HEK293 (cell line): ENCODE results near the gene APPL2.

Source experiments
- KLF1 ChIP-seq: fragments of 450-650 bp; formaldehyde crosslinking; IDR thresholded peaks from 2 replicates; pipeline ENCODE4 v1.5.1; 2016; ENCODE audit warnings: missing biosample characterization, missing genetic modification characterization
- MYNN ChIP-seq: fragments of 450-650 bp; formaldehyde crosslinking; IDR thresholded peaks from 2 replicates; pipeline ENCODE4 v1.5.1; 2016; ENCODE audit warnings: missing biosample characterization, missing genetic modification characterization, borderline replicate concordance
- OSR2 ChIP-seq: fragments of 450-650 bp; formaldehyde crosslinking; IDR thresholded peaks from 2 replicates; pipeline ENCODE4 v1.5.1; 2016; ENCODE audit warnings: missing biosample characterization, missing genetic modification characterization
- TCF7L2 ChIP-seq: IDR thresholded peaks from 2 replicates; pipeline ENCODE4 v1.6.1; 2011; ENCODE audit warnings: low read depth, mild to moderate bottlenecking, inconsistent platforms, low read length, moderate library complexity, borderline replicate concordance
- ZBTB7A ChIP-seq: fragments of 450-650 bp; formaldehyde crosslinking; IDR thresholded peaks from 2 replicates; pipeline ENCODE4 v1.5.1; 2016; ENCODE audit warnings: low read depth, missing biosample characterization, missing genetic modification characterization
- ZBTB8A ChIP-seq: fragments of 450-650 bp; formaldehyde crosslinking; IDR thresholded peaks from 2 replicates; pipeline ENCODE4 v1.5.1; 2016; ENCODE audit warnings: missing biosample characterization, missing genetic modification characterization
- ZNF24 ChIP-seq: fragments of 450-650 bp; formaldehyde crosslinking; IDR thresholded peaks from 2 replicates; pipeline ENCODE4 v1.5.1; 2016; ENCODE audit warnings: missing biosample characterization, missing genetic modification characterization
- ZNF274 ChIP-seq, 2 experiments: fragments of 200-500 bp in 1 of 2; fragments of 450-650 bp in 1 of 2; sonication (Bioruptor generic) in 1 of 2; formaldehyde crosslinking in 1 of 2; IDR thresholded peaks; 2 replicates each; pipeline versions ENCODE4 v1.5.1 to v1.6.1; 2014 to 2016; ENCODE audit warnings: borderline replicate concordance in 1 of 2, inconsistent platforms in 1 of 2, low read length in 1 of 2, missing biosample characterization in 1 of 2, missing genetic modification characterization in 1 of 2
- ZNF548 ChIP-seq: fragments of 450-650 bp; formaldehyde crosslinking; IDR thresholded peaks from 2 replicates; pipeline ENCODE4 v1.5.1; 2016; ENCODE audit warnings: missing biosample characterization, missing genetic modification characterization
- ZSCAN30 ChIP-seq: fragments of 450-650 bp; IDR thresholded peaks from 2 replicates; pipeline ENCODE4 v1.5.1; 2018; ENCODE audit warnings: missing biosample characterization, mild to moderate bottlenecking, missing genetic modification characterization, moderate library complexity
- TF ChIP-seq, protein P1 (sequence below): fragments of 450-650 bp; formaldehyde crosslinking; IDR thresholded peaks from 2 replicates; pipeline ENCODE4 v1.5.1; 2016; ENCODE audit warnings: missing biosample characterization, missing genetic modification characterization
- TF ChIP-seq, protein P2 (sequence below): fragments of 450-650 bp; formaldehyde crosslinking; IDR thresholded peaks from 2 replicates; pipeline ENCODE4 v1.5.1; 2016; ENCODE audit warnings: missing biosample characterization, missing genetic modification characterization

DNA sequence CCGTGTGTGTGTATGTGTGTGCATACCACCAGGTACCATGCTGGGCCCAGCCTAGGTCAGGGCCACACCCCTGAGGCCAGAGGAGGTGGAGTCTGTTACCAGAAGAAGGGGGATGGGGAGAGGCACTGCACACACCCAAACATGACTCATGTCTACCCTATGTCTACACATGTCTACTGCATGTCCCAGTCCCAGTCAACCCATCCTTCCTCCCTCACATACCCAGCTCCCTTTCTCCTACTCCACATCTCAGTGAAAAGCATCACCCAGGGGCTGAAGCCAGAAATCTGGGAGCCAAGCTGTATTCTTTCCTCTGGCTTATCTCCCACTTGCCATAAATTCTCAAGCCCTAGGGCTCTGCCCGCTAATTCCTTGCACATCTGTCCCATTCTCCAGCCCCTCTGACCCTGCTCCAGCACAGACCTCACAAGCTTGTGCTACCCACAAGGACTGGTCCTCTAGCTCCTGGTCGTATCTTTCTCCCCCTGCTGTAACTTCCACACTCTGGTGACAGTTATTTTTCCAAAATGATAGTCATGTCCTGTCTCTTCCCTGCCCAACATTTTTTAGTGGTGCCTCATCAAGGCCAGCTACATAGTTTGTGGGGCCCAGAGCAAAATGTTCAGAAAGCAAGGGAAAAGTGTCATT lies 18.0 kb upstream of the APPL2 start:
- TF ChIP-seq, protein P1, sequence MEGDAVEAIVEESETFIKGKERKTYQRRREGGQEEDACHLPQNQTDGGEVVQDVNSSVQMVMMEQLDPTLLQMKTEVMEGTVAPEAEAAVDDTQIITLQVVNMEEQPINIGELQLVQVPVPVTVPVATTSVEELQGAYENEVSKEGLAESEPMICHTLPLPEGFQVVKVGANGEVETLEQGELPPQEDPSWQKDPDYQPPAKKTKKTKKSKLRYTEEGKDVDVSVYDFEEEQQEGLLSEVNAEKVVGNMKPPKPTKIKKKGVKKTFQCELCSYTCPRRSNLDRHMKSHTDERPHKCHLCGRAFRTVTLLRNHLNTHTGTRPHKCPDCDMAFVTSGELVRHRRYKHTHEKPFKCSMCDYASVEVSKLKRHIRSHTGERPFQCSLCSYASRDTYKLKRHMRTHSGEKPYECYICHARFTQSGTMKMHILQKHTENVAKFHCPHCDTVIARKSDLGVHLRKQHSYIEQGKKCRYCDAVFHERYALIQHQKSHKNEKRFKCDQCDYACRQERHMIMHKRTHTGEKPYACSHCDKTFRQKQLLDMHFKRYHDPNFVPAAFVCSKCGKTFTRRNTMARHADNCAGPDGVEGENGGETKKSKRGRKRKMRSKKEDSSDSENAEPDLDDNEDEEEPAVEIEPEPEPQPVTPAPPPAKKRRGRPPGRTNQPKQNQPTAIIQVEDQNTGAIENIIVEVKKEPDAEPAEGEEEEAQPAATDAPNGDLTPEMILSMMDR (tag by site-specific recombination) = no peak
- TF ChIP-seq OSR2 (no peak), TCF7L2 (no peak), ZSCAN30 (no peak), KLF1 (peak; percentile 30), ZBTB8A (no peak), ZNF548 (no peak), ZNF274 (IDR thresholded peaks at IDR 0.05; ENCODE audit: low read length) (no peak), ZNF274 (tag by site-specific recombination; IDR thresholded peaks at IDR 0.05; ENCODE audit: borderline replicate concordance) (no peak), MYNN (no peak), ZNF24 (tag by site-specific recombination) (no peak), ZBTB7A (tag by site-specific recombination) (no peak)
- TF ChIP-seq, protein P2, sequence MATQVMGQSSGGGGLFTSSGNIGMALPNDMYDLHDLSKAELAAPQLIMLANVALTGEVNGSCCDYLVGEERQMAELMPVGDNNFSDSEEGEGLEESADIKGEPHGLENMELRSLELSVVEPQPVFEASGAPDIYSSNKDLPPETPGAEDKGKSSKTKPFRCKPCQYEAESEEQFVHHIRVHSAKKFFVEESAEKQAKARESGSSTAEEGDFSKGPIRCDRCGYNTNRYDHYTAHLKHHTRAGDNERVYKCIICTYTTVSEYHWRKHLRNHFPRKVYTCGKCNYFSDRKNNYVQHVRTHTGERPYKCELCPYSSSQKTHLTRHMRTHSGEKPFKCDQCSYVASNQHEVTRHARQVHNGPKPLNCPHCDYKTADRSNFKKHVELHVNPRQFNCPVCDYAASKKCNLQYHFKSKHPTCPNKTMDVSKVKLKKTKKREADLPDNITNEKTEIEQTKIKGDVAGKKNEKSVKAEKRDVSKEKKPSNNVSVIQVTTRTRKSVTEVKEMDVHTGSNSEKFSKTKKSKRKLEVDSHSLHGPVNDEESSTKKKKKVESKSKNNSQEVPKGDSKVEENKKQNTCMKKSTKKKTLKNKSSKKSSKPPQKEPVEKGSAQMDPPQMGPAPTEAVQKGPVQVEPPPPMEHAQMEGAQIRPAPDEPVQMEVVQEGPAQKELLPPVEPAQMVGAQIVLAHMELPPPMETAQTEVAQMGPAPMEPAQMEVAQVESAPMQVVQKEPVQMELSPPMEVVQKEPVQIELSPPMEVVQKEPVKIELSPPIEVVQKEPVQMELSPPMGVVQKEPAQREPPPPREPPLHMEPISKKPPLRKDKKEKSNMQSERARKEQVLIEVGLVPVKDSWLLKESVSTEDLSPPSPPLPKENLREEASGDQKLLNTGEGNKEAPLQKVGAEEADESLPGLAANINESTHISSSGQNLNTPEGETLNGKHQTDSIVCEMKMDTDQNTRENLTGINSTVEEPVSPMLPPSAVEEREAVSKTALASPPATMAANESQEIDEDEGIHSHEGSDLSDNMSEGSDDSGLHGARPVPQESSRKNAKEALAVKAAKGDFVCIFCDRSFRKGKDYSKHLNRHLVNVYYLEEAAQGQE (tag by site-specific recombination) = no peak
